HEK293 (cell line): ENCODE measurements around the gene STATH.

Experiments
- CTCF ChIA-PET: fragments of 350-600 bp; formaldehyde crosslinking; extraction: SDS; loops from one replicate; lab custom pipeline; 2021; ENCODE audit warnings: antibody characterized with exemption; lab: Yijun Ruan, JAX
- POLR2A ChIA-PET: fragments of 300-600 bp; formaldehyde crosslinking; extraction: SDS; loops from one replicate; lab custom pipeline; 2020; ENCODE audit warnings: antibody characterized with exemption, inconsistent platforms; lab: Yijun Ruan, JAX
- H3K27ac ChIP-seq: fragments of 200-500 bp; sonication (Bioruptor generic); 2 replicates; pipeline ENCODE4 v1.5.1; 2014; ENCODE audit warnings: low read depth, low read length, control low read depth, inconsistent platforms; ENCODE audit errors: extremely low read depth
- H3K36me3 ChIP-seq, 2 experiments: fragments of 200-500 bp in 1 of 2; sonication (Bioruptor generic) in 1 of 2; 1 replicate in 1 of 2; 2 replicates in 1 of 2; pipeline ENCODE4 v1.5.1; 2014 to 2017; ENCODE audit warnings: inconsistent platforms in 2 of 2, low read length in 2 of 2; ENCODE audit not compliant: control insufficient read depth in 2 of 2, insufficient read depth in 1 of 2
- H3K4me1 ChIP-seq: fragments of 200-500 bp; sonication (Bioruptor generic); 2 replicates; pipeline ENCODE4 v1.5.1; 2014; ENCODE audit warnings: mild to moderate bottlenecking, low read length, inconsistent platforms; ENCODE audit not compliant: control insufficient read depth, insufficient read depth
- H3K4me3 ChIP-seq: 2 replicates; pipeline ENCODE4 v1.5.1; 2011; ENCODE audit warnings: low read depth, mild to moderate bottlenecking, control low read depth, low read length, moderate library complexity
- H3K9me3 ChIP-seq: fragments of 200-500 bp; sonication (Bioruptor generic); 2 replicates; pipeline ENCODE4 v1.5.1; 2014; ENCODE audit warnings: low read depth, low read length, inconsistent platforms; ENCODE audit not compliant: control insufficient read depth, insufficient read depth
- GFI1B ChIP-seq: fragments of 450-650 bp; formaldehyde crosslinking; IDR thresholded peaks from 2 replicates; pipeline ENCODE4 v1.5.1; 2016; ENCODE audit warnings: missing biosample characterization, missing genetic modification characterization
- PATZ1 ChIP-seq: fragments of 450-650 bp; formaldehyde crosslinking; IDR thresholded peaks from 2 replicates; pipeline ENCODE4 v1.5.1; 2016; ENCODE audit warnings: missing biosample characterization, missing genetic modification characterization
- TCF7L2 ChIP-seq: IDR thresholded peaks from 2 replicates; pipeline ENCODE4 v1.6.1; 2011; ENCODE audit warnings: low read depth, mild to moderate bottlenecking, inconsistent platforms, low read length, moderate library complexity, borderline replicate concordance
- ZBTB17 ChIP-seq: fragments of 450-650 bp; formaldehyde crosslinking; IDR thresholded peaks from 2 replicates; pipeline ENCODE4 v1.5.1; 2016; ENCODE audit warnings: missing biosample characterization, missing genetic modification characterization
- ZFP3 ChIP-seq: fragments of 450-650 bp; formaldehyde crosslinking; IDR thresholded peaks from 2 replicates; pipeline ENCODE4 v1.5.1; 2016; ENCODE audit warnings: low read depth, missing biosample characterization, missing genetic modification characterization
- ZNF114 ChIP-seq: fragments of 450-650 bp; formaldehyde crosslinking; IDR thresholded peaks from 2 replicates; pipeline ENCODE4 v1.5.0; 2017; ENCODE audit warnings: missing biosample characterization, missing genetic modification characterization
- ZNF138 ChIP-seq: fragments of 450-650 bp; formaldehyde crosslinking; IDR thresholded peaks from 2 replicates; pipeline ENCODE4 v1.5.1; 2016; ENCODE audit warnings: missing biosample characterization, missing genetic modification characterization, borderline replicate concordance
- ZNF202 ChIP-seq: fragments of 450-650 bp; formaldehyde crosslinking; IDR thresholded peaks from 2 replicates; pipeline ENCODE4 v1.5.1; 2016; ENCODE audit warnings: missing biosample characterization, missing genetic modification characterization, borderline replicate concordance
- ZNF24 ChIP-seq: fragments of 450-650 bp; formaldehyde crosslinking; IDR thresholded peaks from 2 replicates; pipeline ENCODE4 v1.5.1; 2016; ENCODE audit warnings: missing biosample characterization, missing genetic modification characterization
- ZNF248 ChIP-seq: fragments of 450-650 bp; formaldehyde crosslinking; IDR thresholded peaks from 2 replicates; pipeline ENCODE4 v1.5.1; 2017; ENCODE audit warnings: missing biosample characterization, missing genetic modification characterization
- ZNF266 ChIP-seq: fragments of 450-650 bp; formaldehyde crosslinking; IDR thresholded peaks from 2 replicates; pipeline ENCODE4 v1.5.1; 2016; ENCODE audit warnings: missing biosample characterization, missing genetic modification characterization, low read depth
- ZNF341 ChIP-seq: fragments of 450-650 bp; formaldehyde crosslinking; IDR thresholded peaks from 2 replicates; pipeline ENCODE4; 2016; ENCODE audit warnings: low read depth, missing biosample characterization, missing genetic modification characterization
- ZNF391 ChIP-seq: fragments of 450-650 bp; formaldehyde crosslinking; IDR thresholded peaks from 2 replicates; pipeline ENCODE4 v1.5.1; 2016; ENCODE audit warnings: low read depth, missing biosample characterization, missing genetic modification characterization, borderline replicate concordance
- ZNF433 ChIP-seq: fragments of 450-650 bp; formaldehyde crosslinking; IDR thresholded peaks from 2 replicates; pipeline ENCODE4 v1.5.1; 2016; ENCODE audit warnings: missing biosample characterization, missing genetic modification characterization, low read depth
- ZNF624 ChIP-seq: fragments of 450-650 bp; formaldehyde crosslinking; IDR thresholded peaks from 2 replicates; pipeline ENCODE4 v1.5.1; 2017; ENCODE audit warnings: missing biosample characterization, missing genetic modification characterization
- ZNF626 ChIP-seq: fragments of 450-650 bp; sonication (Bioruptor Pico); formaldehyde crosslinking; IDR thresholded peaks from 2 replicates; pipeline ENCODE4 v1.5.1; 2018; ENCODE audit warnings: missing biosample characterization, missing genetic modification characterization, inconsistent platforms
- ZNF692 ChIP-seq: fragments of 450-650 bp; formaldehyde crosslinking; IDR thresholded peaks from 2 replicates; pipeline ENCODE4 v1.5.1; 2016; ENCODE audit warnings: missing biosample characterization, missing genetic modification characterization
- TF ChIP-seq, protein P1 (sequence below): fragments of 450-650 bp; formaldehyde crosslinking; IDR thresholded peaks from 2 replicates; pipeline ENCODE4 v1.5.1; 2016; ENCODE audit warnings: missing biosample characterization, missing genetic modification characterization
- TF ChIP-seq, protein P2 (sequence below): fragments of 450-650 bp; formaldehyde crosslinking; conservative IDR thresholded peaks from 2 replicates; pipeline ENCODE4 v1.5.1; 2016; ENCODE audit warnings: low read depth, missing biosample characterization, missing genetic modification characterization
- TF ChIP-seq, protein P3 (sequence below): fragments of 450-650 bp; formaldehyde crosslinking; IDR thresholded peaks from 2 replicates; pipeline ENCODE4 v1.5.1; 2016; ENCODE audit warnings: missing biosample characterization, missing genetic modification characterization

The STATH gene

DNA sequence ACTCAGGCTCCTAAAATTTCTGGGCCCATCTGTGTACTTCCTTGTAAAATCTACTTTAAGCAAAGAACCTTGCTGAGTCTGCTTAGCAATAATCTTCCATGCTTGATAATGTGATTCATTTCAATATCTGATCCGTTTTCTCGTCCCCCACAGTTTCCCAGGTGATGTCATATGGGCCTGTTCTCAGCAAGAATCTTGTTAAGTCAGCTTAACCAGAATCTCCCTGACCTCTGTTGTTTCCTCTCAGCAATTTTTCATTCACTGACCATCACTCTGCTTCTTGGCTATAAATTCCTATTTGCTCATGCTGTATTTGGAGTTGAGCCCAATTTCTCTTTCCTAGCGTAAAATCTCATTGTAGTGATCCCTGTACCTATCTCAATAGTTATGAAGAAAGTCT is 44.2 kb upstream of the STATH start (continued):
- TF ChIP-seq, protein P1, sequence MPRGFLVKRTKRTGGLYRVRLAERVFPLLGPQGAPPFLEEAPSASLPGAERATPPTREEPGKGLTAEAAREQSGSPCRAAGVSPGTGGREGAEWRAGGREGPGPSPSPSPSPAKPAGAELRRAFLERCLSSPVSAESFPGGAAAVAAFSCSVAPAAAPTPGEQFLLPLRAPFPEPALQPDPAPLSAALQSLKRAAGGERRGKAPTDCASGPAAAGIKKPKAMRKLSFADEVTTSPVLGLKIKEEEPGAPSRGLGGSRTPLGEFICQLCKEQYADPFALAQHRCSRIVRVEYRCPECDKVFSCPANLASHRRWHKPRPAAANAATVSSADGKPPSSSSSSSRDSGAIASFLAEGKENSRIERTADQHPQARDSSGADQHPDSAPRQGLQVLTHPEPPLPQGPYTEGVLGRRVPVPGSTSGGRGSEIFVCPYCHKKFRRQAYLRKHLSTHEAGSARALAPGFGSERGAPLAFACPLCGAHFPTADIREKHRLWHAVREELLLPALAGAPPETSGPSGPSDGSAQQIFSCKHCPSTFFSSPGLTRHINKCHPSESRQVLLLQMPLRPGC (tag by site-specific recombination) = no peak
- TF ChIP-seq ZNF266 (no peak), ZNF433 (tag by site-specific recombination) (no peak), ZNF202 (tag by site-specific recombination) (no peak), GFI1B (no peak), ZNF391 (tag by site-specific recombination) (no peak), ZNF24 (tag by site-specific recombination) (no peak)

- POLR2A ChIA-PET = no interaction called here
- TF ChIP-seq ZNF138 (tag by site-specific recombination) (no peak), ZNF624 (no peak), ZNF248 (tag by site-specific recombination) (no peak), TCF7L2 (no peak), ZNF341 (tag by site-specific recombination) (no peak), ZNF692 (tag by site-specific recombination) (no peak), PATZ1 (tag by site-specific recombination) (no peak), ZNF114 (tag by site-specific recombination) (no peak), ZBTB17 (tag by site-specific recombination) (no peak), ZNF626 (tag by site-specific recombination) (no peak), ZFP3 (tag by site-specific recombination) (no peak)
- TF ChIP-seq, protein P2, sequence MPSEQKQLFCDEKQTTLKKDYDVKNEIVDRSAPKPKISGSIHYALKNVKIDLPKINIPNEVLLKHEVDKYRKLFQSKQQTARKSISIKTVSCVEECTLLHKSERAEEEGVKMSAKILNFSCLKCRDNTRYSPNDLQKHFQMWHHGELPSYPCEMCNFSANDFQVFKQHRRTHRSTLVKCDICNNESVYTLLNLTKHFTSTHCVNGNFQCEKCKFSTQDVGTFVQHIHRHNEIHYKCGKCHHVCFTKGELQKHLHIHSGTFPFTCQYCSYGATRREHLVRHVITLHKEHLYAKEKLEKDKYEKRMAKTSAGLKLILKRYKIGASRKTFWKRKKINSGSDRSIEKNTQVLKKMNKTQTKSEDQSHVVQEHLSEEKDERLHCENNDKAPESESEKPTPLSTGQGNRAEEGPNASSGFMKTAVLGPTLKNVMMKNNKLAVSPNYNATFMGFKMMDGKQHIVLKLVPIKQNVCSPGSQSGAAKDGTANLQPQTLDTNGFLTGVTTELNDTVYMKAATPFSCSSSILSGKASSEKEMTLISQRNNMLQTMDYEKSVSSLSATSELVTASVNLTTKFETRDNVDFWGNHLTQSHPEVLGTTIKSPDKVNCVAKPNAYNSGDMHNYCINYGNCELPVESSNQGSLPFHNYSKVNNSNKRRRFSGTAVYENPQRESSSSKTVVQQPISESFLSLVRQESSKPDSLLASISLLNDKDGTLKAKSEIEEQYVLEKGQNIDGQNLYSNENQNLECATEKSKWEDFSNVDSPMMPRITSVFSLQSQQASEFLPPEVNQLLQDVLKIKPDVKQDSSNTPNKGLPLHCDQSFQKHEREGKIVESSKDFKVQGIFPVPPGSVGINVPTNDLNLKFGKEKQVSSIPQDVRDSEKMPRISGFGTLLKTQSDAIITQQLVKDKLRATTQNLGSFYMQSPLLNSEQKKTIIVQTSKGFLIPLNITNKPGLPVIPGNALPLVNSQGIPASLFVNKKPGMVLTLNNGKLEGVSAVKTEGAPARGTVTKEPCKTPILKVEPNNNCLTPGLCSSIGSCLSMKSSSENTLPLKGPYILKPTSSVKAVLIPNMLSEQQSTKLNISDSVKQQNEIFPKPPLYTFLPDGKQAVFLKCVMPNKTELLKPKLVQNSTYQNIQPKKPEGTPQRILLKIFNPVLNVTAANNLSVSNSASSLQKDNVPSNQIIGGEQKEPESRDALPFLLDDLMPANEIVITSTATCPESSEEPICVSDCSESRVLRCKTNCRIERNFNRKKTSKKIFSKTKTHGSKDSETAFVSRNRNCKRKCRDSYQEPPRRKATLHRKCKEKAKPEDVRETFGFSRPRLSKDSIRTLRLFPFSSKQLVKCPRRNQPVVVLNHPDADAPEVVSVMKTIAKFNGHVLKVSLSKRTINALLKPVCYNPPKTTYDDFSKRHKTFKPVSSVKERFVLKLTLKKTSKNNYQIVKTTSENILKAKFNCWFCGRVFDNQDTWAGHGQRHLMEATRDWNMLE (tag by site-specific recombination) = no peak
- TF ChIP-seq, protein P3, sequence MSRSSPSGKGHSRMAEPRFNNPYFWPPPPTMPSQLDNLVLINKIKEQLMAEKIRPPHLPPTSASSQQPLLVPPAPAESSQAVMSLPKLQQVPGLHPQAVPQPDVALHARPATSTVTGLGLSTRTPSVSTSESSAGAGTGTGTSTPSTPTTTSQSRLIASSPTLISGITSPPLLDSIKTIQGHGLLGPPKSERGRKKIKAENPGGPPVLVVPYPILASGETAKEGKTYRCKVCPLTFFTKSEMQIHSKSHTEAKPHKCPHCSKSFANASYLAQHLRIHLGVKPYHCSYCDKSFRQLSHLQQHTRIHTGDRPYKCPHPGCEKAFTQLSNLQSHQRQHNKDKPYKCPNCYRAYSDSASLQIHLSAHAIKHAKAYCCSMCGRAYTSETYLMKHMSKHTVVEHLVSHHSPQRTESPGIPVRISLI (tag by site-specific recombination) = no peak
- TF ChIP-seq, all 188 proteins: peak for 0
- Histone ChIP-seq H3K4me3 (no peak overlapping the region), H3K9me3 (no peaks in the 10 kb centered on the region), H3K4me1 (no peaks in the 10 kb centered on the region), H3K36me3 (no peaks in the 10 kb centered on the region), H3K27ac (no peak overlapping the region)
- CTCF ChIA-PET = no interaction called here
Observed at GRCh38 chr4:69957209-69957608, 38.6 kb upstream of the STATH start.
